ENCODE measurements around the gene TIMM29. TPM values are rescaled to one million over a fixed set of nuclear protein-coding genes. Genes with fewer than 3 reads are reported as not detected.

The TIMM29 gene
- total RNA-seq, 2 experiments from 2014 or later, result 22.6 to 24.8 TPM

DNA sequence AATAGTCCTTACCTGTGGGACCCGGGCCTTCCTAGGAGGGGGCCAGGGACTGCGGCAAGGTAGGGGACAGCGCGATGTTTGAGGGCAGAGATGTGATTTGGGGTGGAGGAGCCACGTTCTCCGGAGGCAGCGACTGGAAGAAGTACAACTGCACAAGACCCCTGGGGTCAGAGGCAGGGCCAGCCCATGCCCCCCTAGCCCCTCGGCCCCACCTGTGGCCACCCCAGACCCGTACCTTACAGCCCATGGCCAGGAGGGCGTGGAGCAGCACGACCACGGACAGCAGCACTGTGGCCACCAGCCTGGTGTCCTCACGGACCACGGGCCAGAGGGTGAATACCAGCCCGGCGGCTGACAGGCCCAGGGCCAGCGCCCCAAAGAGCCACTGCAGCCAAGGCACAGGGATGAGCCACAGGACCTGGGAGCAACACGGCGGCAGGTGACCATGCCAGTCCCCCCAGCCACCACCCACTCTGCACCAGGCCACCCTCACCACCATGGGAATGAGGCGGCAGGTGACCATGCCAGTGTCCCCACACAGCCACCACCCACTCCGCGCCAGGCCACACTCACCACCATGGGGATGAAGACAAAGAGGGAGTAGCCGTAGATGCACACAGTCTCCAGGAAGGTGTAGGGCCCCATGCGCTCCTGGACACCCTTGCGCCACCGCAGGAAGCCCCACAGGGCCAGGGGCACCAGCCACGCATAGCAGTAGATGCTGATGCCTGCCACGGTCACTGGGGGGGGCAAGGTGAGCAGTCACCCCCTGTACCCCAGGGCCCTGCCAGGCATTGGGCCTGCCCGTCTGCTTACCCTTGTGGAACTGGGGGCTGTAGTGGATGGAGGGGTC, 5.1 kb upstream of the TIMM29 start:
- Mint-ChIP-seq H3K27ac (no peak overlapping the region), H3K9me3 (no peaks in the 10 kb centered on the region), H3K27me3 (no peaks in the 10 kb centered on the region), H3K4me1 (ENCODE audit: low read depth) (peaks cover 13% of the 10 kb centered on the region), H3K36me3 (ENCODE audit: low read depth) (peaks cover 43% of the 10 kb centered on the region), H3K4me3 (peak overlapping the region; percentile 20)
- Histone ChIP-seq H3K4me3 (ENCODE audit: low read length) (no peak overlapping the region), H3K4me1 (ENCODE audit: insufficient read depth, low read length) (peaks cover 13% of the 10 kb centered on the region), H3K27ac (ENCODE audit: low read depth in 1 of 2, low read length in 2 of 2) (no peak overlapping the region), H3K36me3 (ENCODE audit: insufficient read depth, low read length) (peaks cover 40% of the 10 kb centered on the region), H3K9me3 (ENCODE audit: control insufficient read depth in 1 of 2, insufficient read depth in 1 of 2, low read length in 2 of 2) (no peaks in the 10 kb centered on the region), H3K27me3 (ENCODE audit: control insufficient read depth in 1 of 2, insufficient read depth in 2 of 2, low read length in 2 of 2) (no peaks in the 10 kb centered on the region)
- no peak for TF ChIP-seq CTCF (IDR thresholded peaks at IDR 0.05)
- ATAC-seq (ENCODE audit: poor library complexity) (no peak), DNase-seq (no peak)
- intact Hi-C loops (cut with DNase I, micrococcal nuclease), result loop anchor here (10.0 kb wide), 2 partner anchors 49 to 451 kb away; partner anchors contain the start of genes CARM1 (in 1 of the 2) and SWSAP1 (in 1 of the 2)
- POLR2A ChIA-PET, result no interaction called here
- CTCF ChIA-PET, result no interaction called here

GRCh38 chr19:10924597-10924996, 4.0 kb upstream of the TIMM29 start:
- Histone ChIP-seq H3K27ac (ENCODE audit: low read depth in 1 of 2, low read length in 2 of 2) (no peak overlapping the region), H3K36me3 (ENCODE audit: insufficient read depth, low read length) (peaks cover 36% of the 10 kb centered on the region), H3K27me3 (ENCODE audit: control insufficient read depth in 1 of 2, insufficient read depth in 2 of 2, low read length in 2 of 2) (no peaks in the 10 kb centered on the region), H3K9me3 (ENCODE audit: control insufficient read depth in 1 of 2, insufficient read depth in 1 of 2, low read length in 2 of 2) (no peaks in the 10 kb centered on the region), H3K4me3 (ENCODE audit: low read length) (no peak overlapping the region), H3K4me1 (ENCODE audit: insufficient read depth, low read length) (peaks cover 19% of the 10 kb centered on the region)
- no peak overlapping the region for H3K4me3 Mint-ChIP-seq
- ChIA-PET POLR2A (no interaction called here), CTCF (no interaction called here)
- DNase-seq, result no peak
- no peaks in the 10 kb centered on the region for H3K27me3 Mint-ChIP-seq
- H3K36me3 Mint-ChIP-seq (ENCODE audit: low read depth), result peaks cover 36% of the 10 kb centered on the region
- intact Hi-C loops (cut with DNase I, micrococcal nuclease), result loop anchor here (10.0 kb wide), 2 partner anchors 50 to 450 kb away; partner anchors contain the start of genes CARM1 (in 1 of the 2) and SWSAP1 (in 1 of the 2)
- no peaks in the 10 kb centered on the region for H3K9me3 Mint-ChIP-seq
- no peak for TF ChIP-seq CTCF (IDR thresholded peaks at IDR 0.05)
- peak overlapping the region; percentile 12 for H3K27ac Mint-ChIP-seq
- no peak for ATAC-seq (ENCODE audit: poor library complexity)
- peaks cover 16% of the 10 kb centered on the region for H3K4me1 Mint-ChIP-seq (ENCODE audit: low read depth)

DNA sequence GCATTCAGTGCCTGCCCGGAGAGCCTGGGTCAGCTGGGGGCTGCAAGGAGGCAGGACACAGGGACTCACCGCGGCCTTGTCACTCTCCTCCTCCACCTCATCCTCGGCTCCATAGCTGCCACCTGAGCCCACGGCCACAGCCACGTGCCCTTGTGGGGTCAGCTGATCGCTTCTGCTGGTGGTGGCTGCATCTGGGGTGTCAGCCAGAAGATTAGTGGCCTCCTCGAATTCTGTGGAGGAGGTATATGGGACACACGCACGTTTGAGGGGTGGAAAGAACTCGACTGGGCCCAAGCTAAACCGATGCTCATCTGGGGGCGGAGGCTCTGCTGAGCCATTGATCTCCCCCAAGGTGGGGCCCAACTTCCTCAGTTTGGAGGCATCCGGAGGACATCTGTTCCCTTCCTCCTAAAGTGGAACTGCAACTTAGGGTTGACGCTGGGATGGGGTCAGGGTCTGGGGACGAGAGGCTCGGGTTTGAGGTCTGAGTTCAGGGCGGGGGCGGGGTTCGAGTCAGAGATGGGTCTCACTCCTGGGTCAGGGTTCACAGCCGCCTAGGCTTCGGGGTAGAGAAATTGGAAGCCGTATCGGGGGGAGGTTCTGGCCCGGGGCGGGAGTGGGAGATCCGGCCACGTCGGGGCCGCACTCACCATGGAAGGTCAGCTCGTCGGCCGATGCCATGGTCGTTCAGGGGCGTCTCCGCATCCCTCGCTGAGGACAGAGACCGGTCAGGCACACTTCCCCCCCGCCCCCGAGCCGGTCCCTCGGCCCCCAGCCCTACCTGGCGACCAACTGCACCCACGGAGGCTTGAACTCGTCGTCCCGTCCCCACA, 665 bp upstream of the TIMM29 start:
- H3K4me3 ChIP-seq (ENCODE audit: low read length), result peak overlapping the region; percentile 75
- POLR2A ChIA-PET, result no interaction called here
- no peaks in the 10 kb centered on the region for H3K27me3 Mint-ChIP-seq
- no peaks in the 10 kb centered on the region for H3K9me3 Mint-ChIP-seq
- TF ChIP-seq CTCF (IDR thresholded peaks at IDR 0.05), result no peak
- peaks cover 19% of the 10 kb centered on the region for H3K36me3 ChIP-seq (ENCODE audit: insufficient read depth, low read length)
- H3K27me3 ChIP-seq (ENCODE audit: control insufficient read depth in 1 of 2, insufficient read depth in 2 of 2, low read length in 2 of 2), result no peaks in the 10 kb centered on the region
- H3K4me1 ChIP-seq (ENCODE audit: insufficient read depth, low read length), result peaks cover 33% of the 10 kb centered on the region
- peak overlapping the region; percentile 89 for H3K27ac Mint-ChIP-seq
- ATAC-seq (ENCODE audit: poor library complexity), result peak; percentile 2
- intact Hi-C loops (cut with DNase I, micrococcal nuclease), result loop anchor here (1.0 to 10.0 kb wide), 5 partner anchors 34 to 447 kb away; partner anchors contain the start of genes CARM1 (in 2 of the 2), SMARCA4 (in 1 of the 2) and SWSAP1 (in 1 of the 2)
- CTCF ChIA-PET, result interaction anchor here (0.7 to 1.0 kb wide), 2 partner anchors 9 to 412 kb away, joined by 3 read pairs; no protein-coding TSS in a partner anchor
- H3K4me3 Mint-ChIP-seq, result peak overlapping the region; percentile 97
- peak overlapping the region; percentile 46 to 61 for H3K27ac ChIP-seq (ENCODE audit: low read depth in 1 of 2, low read length in 2 of 2)
- no peaks in the 10 kb centered on the region for H3K9me3 ChIP-seq (ENCODE audit: control insufficient read depth in 1 of 2, insufficient read depth in 1 of 2, low read length in 2 of 2)
- H3K36me3 Mint-ChIP-seq (ENCODE audit: low read depth), result peaks cover 33% of the 10 kb centered on the region
- H3K4me1 Mint-ChIP-seq (ENCODE audit: low read depth), result peaks cover 16% of the 10 kb centered on the region
- peak in 4 of 14 experiments; percentile 6 to 51 (median 24) for DNase-seq

Data from CD4-positive, alpha-beta T cell (primary cell).